NT2/D1 (cell line): ENCODE measurements around the gene CXCL17.

Experiments
- YY1 ChIP-seq: IDR thresholded peaks from 2 replicates; pipeline ENCODE4 v1.6.1; 2011; ENCODE audit not compliant: insufficient read length, insufficient read depth
- ZNF274 ChIP-seq: IDR thresholded peaks from 2 replicates; pipeline ENCODE4 v1.6.1; 2011; ENCODE audit warnings: mild to moderate bottlenecking, low read depth, low read length

DNA sequence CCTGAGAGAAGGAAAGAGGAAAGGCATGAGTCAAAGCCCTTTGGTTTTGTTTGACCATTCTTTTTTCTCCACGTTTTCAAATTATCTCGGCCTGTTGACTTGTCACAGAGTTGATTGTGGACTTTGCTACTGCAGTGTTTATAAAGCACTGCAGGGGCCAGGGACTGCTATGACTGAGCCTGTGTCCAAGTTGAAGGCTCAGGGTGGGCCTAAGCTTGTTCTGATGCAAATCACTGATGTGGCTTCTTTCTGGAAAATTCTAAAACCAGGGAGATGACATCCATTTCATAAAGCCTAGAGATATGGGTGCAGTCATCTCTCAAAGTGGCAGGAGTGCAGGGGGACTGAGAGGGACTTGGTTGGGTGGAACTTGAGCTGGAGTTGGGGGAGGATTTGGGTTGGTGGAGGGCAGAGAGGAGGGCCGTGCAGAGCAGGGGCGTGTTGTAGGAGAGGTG, 1.2 kb upstream of the CXCL17 start:
- TF ChIP-seq ZNF274, result no peak
- TF ChIP-seq YY1, result no peak
